Pulmonary artery endothelial cell (primary cell): Measurements from ENCODE around the gene PTGES3L. TPM values are rescaled to one million over a fixed set of nuclear protein-coding genes. Genes with fewer than 3 reads are reported as not detected.
"Not testable (repeated sequence)": the region's sequence is repeated elsewhere in the genome, so short reads cannot be mapped to it uniquely, and the experiment has no call there.

Experiments used
- DNase-seq: peaks from one replicate; pipeline ENCODE4 v3.0.0-alpha.2; 2011; ENCODE audit warnings: low read depth, low spot score
- total RNA-seq: library from RNA; depleted of rRNA; stranded (reverse); fragments of >200 nt; gene quantifications from 2 replicates; pipeline ENCODE4 v1.2.3, GENCODE V29; 2014

Gene PTGES3L
- total RNA-seq, 1 donor from 2014 or later = 0.26 TPM

DNA sequence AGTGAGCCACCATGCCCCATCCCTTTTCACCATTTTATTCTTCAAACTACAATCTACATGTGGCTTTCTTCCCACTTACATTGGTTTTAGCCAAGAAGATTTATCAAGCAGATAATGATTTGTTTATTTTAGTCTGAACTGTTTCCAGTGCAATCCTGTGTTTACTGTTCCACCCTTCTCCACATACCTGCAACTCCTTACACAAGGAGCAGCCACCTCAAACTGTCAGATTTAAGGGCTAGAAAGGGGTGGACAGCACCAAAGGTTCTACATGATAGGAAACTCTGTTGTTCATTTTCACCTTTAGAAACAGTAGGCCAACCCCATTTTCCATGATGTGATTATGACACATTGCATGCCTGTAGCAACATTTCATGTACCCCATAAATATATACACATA, 2.4 kb upstream of the PTGES3L start:
- DNase-seq = no peak

DNA sequence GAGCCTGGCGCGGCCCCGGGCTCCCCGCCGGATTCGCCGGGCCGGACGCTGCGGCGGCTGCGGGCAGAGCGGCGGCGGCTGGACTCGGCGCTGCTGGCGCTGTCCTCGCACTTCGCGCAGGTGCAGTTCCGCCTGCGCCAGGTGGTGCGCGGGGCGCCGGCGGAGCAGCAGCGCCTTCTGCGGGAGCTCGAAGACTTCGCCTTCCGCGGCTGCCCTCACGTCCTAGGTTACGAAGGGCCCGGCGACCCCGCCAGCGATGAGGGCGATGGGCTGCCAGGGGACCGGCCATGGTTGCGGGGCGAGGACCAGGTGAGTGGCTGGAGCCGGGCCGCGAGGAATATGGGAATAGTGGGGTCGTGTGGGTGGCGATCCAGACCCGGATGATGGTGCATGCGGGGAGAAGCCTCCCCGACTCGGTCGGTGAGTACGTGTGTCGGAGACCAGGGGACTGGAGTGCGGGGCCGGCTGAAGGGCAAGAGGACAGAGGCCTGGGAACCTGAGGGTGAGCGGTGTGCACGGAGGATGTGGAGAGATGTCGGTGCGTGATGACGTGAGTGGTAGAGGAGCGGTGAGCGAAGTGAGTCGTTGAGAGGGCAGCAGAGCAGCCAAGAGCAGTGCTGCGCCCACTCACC, 1.0 kb upstream of the PTGES3L start:
- no peak for DNase-seq

DNA sequence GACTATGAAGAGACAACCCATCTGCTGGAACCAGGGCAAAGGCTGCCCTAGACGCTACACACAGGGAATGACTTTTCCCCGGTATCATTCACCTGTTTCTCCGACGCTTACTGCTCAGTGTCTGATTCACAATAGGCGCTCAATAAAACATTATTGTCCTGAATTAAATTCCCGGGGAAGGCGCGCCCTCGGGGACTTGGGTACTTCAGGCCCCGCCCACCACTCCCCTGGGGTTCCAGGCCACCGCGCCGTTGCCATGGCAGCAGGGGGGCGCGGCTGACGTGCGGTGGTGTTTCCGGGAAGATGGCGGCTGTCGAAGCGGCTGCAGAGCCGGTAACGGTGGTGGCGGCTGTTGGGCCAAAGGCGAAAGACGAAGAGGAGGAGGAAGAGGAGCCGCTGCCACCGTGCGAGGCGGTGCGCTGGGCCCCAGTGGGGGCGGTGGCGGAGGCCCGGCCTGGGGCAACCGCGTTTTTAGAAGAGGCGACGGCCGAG, 440 bp upstream of the PTGES3L start, which contains the start of gene RUNDC1:
Gene RUNDC1 (plus strand): TSS at position 292 of the 492 bp plus-strand sequence. CDS start 12 bp downstream, at position 304.
- DNase-seq = peak; percentile 39

DNA sequence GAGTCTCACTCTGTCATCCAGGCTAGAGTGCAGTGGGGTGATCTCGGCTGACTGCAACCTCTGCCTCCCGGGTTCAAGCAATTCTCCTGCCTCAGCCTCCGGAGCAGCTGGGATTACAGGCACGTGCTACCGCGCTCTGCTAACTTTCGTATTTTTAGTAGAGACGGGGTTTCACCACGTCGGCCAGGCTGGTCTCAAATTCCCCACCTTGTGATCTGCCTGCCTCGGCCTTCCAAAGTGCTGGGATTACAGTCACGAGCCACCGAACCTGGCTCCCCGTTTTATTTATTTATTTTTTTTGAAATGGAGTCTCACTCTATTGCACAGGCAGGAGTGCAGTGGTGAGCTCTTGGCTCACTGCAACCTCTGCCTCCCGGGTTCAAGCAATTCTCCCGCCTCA, 4.2 kb downstream of the PTGES3L start:
- DNase-seq = not testable (repeated sequence)

DNA sequence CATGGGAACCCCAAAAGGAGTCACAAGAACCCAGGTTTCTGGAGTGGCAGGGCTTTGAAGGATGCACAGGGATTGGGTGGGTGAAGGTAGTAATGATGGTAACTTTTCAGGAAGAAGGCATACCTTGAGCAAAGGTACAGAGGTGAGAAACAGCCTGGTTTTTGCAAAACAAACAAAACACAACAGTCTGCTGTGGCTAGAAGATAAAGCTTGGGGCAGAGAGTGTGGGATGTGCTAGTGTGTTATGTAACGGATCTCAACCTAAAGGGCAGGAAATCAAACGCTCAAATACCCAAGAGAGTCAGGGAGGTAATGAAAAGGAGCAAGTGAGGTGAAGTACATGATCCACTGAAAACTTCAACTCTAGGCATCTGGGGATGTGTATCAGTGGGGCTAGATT, 4.6 kb downstream of the PTGES3L start:
- DNase-seq = no peak

DNA sequence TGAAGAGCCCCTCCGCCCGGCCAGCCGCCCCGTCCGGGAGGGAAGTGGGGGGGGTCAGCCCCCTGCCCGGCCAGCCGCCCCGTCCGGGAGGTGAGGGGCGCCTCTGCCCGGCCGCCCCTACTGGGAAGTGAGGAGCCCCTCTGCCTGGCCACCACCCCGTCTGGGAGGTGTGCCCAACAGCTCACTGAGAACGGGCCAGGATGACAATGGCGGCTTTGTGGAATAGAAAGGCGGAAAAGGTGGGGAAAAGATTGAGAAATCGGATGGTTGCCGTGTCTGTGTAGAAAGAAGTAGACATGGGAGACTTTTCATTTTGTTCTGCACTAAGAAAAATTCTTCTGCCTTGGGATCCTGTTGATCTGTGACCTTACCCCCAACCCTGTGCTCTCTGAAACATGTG, 6.6 kb downstream of the PTGES3L start:
- DNase-seq = not testable (repeated sequence)

DNA sequence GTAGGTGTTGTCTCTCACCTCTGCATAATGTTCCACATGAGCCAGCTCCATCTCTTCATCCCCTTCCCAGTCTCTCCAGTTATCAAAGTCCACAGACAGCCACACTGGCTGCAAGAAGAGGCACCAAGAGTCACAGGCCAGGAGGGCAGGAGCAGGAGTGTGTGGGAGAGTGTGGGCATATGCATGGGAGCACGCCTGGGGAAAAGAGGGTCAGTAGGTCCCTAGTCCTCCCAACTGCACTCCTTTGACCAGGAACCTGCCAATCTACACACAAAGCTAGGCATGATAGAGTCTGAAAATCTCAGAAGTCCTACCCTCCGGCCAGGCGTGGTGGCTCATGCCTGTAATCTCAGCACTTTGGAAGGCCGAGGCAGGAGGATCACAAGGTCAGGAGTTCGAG, 8.3 kb downstream of the PTGES3L start:
- DNase-seq = no peak

DNA sequence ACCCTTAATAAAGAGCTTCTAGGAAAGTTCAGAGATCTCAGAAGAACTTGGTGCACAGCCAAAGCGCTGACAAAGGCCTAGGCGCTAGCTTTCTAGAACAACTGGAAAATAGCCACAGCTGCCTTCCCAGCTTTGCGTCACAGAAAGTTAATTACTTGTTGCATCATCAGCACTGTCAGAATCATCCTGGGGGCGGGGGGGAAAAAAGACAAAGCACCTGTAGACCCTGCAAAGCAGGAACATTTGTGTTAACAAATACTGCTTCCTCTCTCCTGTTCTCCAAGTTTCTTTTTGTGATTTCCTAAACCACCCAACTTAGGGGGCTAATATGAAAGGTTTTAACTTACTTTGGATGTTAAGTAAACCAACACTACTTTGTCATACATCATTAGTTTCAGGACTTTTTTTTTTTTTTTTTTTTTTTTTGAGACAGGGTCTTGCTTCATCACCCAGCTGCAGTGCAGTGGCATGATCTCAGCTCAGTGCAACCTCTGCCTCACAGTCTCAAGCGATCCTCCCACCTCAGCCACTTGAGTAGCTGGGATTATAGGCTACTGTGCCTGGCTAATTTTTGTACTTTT, 10.8 kb downstream of the PTGES3L start:
- DNase-seq = no peak

DNA sequence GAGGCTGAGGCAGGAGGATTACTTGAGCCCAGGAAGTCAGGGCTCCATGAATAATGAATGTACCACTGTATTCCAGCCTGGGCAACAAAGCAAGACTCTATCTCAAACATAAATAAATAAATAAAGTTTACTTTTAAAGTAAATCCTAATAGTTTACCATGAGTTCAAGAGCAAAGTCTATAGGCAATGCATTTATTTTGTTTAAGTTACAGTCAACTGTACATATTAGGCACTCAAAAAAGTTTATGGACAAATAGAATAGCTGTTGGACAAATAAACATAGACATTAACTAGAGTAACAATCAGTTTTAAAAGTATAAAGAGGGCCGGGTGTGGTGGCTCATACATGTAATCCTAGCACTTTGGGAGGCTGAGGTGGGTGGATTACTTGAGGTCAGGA, 12.0 kb downstream of the PTGES3L start:
- DNase-seq = no peak

DNA sequence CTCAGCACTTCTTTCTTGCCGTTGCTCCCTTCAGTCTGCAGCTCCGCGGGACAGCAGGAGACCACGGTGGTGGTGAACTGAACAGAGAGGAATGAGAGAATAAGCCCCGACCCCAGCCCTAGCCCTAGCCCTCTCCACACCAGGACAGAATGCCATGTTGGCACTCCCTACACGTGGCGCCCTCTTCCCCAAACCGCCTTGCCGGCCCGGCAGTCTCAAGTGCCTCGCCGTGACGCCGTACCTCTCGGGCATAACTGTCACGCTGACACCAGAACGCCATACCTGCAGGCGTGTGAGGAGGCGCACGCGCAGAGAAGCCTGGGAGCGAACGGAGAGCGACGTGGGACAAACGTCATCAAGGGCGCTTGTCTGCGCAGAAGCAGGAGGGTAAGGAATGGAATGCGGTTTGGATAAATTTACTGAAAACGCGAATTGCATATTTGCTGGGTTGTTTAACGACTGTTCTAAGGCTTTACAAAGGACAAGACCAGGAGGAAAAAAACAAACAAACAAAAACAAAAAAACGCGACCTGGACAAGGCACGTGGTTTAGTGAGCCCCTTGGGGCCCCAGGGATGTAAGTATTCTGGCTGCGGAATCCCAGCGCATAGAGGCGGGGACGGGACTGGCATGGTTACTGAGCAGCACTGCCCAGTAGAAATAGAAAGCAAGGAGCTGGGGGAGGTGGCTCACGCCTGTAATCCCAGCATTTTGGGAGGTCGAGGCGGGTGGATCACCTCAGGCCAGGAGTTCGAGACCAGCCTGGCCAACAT, 15.5 kb downstream of the PTGES3L start, which contains the start of gene AARSD1:
Gene AARSD1 (minus strand): TSS at position 294 of the 772 bp plus-strand sequence. CDS start 14 bp downstream, at position 280.
- peak; percentile 79 for DNase-seq

DNA sequence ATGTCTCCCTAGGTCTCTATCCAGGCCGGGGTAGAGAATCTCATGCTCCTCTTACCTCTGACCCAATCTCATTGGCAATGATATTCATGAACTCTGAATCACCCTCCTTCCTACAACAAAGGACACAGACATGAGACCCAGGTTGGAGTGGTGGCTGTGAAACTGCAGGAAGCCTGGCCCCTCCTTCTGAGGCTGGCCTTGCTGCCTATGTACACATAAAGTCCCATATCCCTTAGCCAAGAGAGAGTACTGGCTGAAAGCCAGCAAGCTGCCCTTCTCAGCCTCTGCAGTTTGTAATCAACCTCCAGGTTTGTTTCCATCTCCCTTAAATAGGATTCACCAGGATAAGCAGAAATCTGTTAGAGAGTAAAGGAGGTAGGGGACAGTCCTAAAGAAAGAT, 26.2 kb downstream of the PTGES3L start:
- no peak for DNase-seq

DNA sequence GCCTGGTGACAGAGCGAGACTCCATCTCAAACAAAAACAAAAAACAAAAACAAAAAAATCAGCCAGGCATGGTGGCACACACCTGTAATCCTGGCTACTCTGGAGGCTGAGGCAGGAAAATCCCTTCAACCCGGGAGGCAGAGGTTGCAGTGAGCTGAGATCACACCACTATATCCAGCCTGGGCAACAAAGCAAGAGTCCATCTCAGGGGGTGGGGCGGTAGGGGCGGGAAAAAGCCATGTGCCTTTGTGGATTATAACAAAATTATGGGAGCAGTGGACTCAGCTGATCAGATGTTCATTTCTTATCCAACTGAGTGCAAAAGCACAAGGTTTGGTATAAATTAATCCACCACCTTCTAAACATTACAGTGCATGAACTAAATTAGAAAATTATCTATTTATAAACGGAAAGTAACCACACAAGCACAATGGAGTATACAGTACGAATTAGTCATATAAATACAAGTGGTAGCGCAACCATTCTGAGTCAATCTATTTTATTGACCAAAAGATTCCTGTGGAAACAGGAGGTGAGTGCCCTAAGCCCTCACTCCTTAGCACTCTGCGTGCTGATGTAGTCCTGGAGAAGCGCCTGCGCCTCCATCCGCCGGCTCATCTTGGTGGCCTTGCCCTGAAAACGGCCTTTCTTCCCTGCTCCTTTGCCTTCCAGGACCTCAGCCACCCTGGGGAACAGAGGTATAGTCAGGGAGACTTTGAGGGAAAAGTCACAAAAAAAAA, 29.7 kb downstream of the PTGES3L start:
- DNase-seq = no peak

DNA sequence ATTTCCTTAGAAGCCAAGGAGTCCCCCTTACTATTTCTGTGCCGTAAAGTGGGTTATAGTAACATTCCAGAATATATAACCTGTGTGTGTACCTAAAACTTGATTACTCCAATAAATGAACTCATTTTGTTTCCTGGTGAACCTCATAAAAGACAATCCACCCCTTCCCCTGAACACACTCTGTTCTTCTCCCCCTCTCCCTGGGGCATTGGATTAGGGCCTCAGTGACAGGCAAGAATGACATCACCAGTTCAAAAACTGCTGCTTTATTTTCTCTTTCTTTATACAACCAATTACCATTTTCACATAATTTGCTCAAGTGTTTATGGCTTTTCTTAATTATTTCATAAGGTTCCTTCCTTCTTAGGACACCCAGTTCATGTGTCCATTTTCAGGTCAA, 33.1 kb downstream of the PTGES3L start:
- no peak for DNase-seq

DNA sequence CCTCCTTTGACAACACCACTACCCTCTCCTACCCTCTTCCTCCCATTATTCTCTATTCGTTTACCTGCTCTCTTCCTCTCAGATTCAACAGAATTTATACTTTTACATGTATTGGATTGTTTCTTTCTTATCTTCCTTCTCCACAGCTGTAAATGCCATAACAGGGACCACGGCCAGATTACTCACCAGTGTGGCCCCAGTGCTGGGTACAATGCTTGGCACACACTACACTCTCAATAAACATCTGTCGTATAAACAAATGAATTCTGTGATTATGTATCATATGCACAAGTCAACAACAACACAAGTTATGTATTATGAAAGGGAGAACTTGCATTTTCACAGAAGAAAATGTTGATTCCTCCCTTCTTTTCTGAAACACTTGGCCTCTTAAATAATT, 35.7 kb downstream of the PTGES3L start:
- DNase-seq = no peak

DNA sequence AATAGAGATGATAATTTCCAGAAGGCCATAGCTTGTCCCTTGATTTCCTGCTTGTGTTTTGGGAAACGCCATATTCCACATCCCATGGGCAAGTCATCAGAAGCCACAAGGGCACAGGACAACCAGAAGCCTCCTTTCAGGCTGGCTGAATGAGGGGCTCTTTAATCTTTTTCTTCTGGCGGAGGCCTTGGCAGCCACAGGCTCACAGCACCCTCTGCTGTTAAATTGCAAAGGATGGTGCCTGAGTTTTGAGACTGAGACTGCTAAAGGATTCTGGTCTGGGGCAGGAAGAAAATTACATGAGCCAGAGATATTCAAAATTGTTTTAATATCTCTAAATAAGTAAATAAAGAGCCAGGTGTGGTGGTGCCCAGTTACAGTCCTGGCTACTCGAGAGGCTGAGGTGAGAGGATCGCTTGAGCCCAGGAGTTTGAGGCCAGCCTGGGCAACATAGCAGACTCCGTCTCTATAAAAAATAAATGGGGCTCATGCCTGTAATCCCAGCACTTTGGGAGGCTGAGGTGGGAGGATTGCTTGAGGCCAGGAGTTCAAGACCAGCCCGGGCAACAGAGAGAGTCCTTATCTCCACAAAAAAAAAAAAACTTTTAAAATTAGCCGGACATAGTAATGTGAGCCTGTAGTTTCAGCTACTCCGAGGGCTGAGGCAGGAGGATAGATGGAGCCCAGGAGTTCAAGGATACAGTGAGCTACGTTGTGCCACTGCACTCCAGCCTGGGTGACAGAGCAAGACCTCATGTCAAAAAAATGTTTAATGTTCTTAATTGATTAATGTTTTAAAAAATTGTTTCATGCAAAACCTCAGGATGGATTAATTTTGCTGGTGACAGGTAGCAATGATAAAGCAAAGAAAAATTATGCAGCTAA, 41.9 kb downstream of the PTGES3L start:
- DNase-seq = no peak

DNA sequence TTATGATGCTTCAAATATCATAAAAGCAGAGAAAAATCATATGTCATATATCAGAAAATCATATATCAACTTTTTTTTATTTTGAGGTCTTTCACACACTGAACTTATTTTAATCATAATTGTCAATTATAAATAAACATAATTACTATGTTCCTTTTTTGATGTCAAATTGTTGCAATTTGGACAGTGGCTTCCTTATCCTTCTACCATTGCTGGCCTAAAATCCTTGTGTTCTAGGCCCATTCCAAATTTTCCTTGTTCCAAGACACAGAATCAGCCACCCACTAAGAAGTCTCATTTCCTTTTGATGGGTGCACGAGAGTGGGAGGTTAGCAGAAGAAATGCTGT, 50.4 kb downstream of the PTGES3L start:
- no peak for DNase-seq

DNA sequence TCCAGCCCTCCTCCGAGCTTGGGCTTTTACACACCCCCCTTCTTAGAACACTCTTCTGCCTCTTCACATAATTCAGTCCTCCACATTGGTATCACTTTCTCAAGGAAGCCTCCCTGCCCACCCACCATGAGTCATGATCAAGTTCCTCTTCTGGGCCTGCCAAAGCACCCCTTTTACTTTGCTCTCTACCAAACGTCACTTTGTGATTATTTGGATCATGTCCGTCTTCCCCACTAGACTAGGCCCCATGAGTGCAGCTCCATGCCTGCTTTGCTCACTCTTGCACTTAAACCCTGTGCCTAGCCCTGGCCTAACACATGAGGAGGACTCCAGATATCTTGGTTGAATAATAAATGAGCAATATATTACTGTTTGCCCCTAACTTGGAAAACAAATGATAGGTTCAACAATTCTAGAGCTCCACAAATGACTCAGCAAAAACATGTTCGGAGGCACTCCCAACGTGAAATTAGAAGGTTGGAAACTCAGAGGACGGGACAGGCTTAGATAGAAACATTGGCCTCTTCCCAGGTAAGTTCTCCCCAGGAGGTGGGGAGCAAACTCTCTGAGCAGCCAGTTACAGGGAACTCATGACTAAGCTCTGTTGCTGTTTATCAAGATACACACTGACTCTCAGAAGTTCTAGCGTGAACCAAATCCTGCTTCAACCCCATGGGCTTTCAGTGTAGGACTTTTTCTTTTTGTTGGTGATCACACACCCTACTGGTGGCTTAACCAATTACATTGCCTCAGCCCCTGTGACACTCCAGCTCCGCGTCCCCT, 51.0 kb downstream of the PTGES3L start:
- DNase-seq = peak; percentile 64

DNA sequence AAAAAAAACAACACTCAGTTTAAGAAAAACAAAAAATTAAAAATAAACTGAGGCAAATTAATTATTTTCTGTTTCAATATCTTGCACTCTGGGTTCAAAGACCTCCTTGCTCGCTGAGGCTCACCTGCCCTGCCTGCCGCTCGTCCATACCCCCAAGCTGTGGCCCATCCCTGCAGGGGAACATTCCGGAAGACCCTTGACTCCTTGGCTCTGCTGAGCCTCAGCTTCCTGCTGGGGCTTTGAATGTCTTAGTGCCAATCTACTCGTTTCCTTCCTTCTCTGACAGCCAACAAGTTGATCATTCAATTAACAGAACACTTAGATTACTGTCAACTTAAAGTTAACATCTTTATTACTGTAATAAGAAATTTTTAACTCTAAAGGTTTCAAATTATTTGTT, 55.0 kb downstream of the PTGES3L start:
- DNase-seq = no peak

DNA sequence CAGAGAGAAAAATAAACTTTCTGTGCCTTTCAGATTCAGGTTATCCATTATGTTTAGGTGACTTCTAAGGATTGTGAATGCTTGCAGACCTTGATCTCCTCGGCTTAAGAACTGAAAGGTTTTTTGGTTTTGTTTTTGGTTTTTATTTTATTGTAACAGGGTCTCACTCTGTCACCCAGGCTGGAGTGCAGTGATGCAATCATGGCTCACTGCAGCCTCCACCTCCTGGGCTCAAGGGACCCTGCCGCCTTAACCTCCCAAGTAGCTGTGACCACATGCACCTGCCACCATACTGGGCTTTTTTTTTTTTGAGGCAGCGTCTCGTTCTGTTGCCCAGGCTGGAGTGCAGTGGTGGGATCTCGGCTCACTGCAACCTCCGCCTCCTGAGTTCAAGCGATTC, 56.4 kb downstream of the PTGES3L start:
- DNase-seq = not testable (repeated sequence)

DNA sequence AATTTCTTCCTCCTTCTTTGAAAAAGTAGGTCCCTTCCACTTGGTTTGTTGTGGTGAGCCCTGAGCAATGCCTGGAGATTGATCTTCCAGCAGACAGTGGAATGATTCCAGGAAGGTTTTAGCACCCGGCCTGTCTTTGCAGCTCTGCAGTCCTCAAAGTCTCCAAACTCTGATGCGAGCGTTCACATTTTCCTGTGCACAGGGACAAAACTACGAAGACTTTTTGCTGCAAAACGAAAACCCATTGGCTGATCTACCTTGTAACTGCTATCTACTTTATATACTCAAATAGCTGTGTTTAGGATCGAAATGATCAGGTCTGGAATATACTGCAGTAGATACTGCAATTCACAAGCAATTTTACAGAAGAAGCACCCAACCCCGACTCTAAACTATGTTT, 57.6 kb downstream of the PTGES3L start:
- DNase-seq = no peak
